ENCODE results near the gene ZBTB8OS. TPM values are rescaled to one million over a fixed set of nuclear protein-coding genes. Genes with fewer than 3 reads are reported as not detected.

The ZBTB8OS gene
- total and polyA plus RNA-seq, 12 donors = 9.7 to 83.0 (median 38.4) TPM

GRCh38 chr1:32605711-32606424 is 44.5 kb downstream of the ZBTB8OS start:
- TF ChIP-seq POLR2A (IDR thresholded peaks at IDR 0.05) (no peak), CTCF (IDR thresholded peaks at IDR 0.05) (no peak)
- no peak for DNase-seq
- WGBS, 4 donors = 94 to 98% (median 96%) methylated on average over 3 to 17 of the region's 17 CpGs
- H3K27ac ChIP-seq = no peak overlapping the region
- no peaks in the 10 kb centered on the region for H3K9me3 ChIP-seq (replicated peaks in 1 of 3)
- H3K4me3 ChIP-seq = no peak overlapping the region
- peaks cover 0 to 4% of the 10 kb centered on the region in 2 donors for H3K36me3 ChIP-seq (replicated peaks in 1 of 2)
- H3K4me1 ChIP-seq (replicated peaks in 1 of 2) = no peaks in the 10 kb centered on the region
- H3K27me3 ChIP-seq = no peaks in the 10 kb centered on the region
- intact Hi-C loops (cut with DNase I) = no loop called here

GRCh38 chr1:32600034-32600433 is 50.3 kb downstream of the ZBTB8OS start:
- Histone ChIP-seq H3K27ac (no peak overlapping the region), H3K9me3 (replicated peaks in 1 of 3) (no peaks in the 10 kb centered on the region), H3K4me1 (replicated peaks in 1 of 2) (no peaks in the 10 kb centered on the region), H3K36me3 (replicated peaks in 1 of 2) (peaks cover 0 to 4% of the 10 kb centered on the region in 2 donors), H3K4me3 (no peak overlapping the region), H3K27me3 (no peaks in the 10 kb centered on the region)
- no peak for DNase-seq
- WGBS, 4 donors = 89 to 100% (median 91%) methylated on average over 2 of the region's 2 CpGs
- TF ChIP-seq CTCF (IDR thresholded peaks at IDR 0.05) = no peak
- intact Hi-C loops (cut with DNase I) = no loop called here

- H3K27me3 ChIP-seq = no peaks in the 10 kb centered on the region
- H3K4me1 ChIP-seq (replicated peaks in 1 of 2) = no peaks in the 10 kb centered on the region
- no peak overlapping the region for H3K27ac ChIP-seq
- H3K4me3 ChIP-seq = no peak overlapping the region
- TF ChIP-seq POLR2A (IDR thresholded peaks at IDR 0.05) = no peak
- no peak for TF ChIP-seq CTCF (IDR thresholded peaks at IDR 0.05)
- intact Hi-C loops (cut with DNase I) = no loop called here
- H3K9me3 ChIP-seq (replicated peaks in 1 of 3) = no peaks in the 10 kb centered on the region
- DNase-seq = no peak
- H3K36me3 ChIP-seq (replicated peaks in 1 of 2) = no peaks in the 10 kb centered on the region
- WGBS, 4 donors = 92 to 94% (median 93%) methylated on average over 9 of the region's 9 CpGs
These were observed 57.4 kb downstream of the ZBTB8OS start for GRCh38 chr1:32592943-32593342.

GRCh38 chr1:32580348-32581017 is 69.9 kb downstream of the ZBTB8OS start:
- TF ChIP-seq POLR2A (IDR thresholded peaks at IDR 0.05) (no peak), CTCF (IDR thresholded peaks at IDR 0.05) (no peak)
- intact Hi-C loops (cut with DNase I) = no loop called here
- H3K36me3 ChIP-seq (replicated peaks in 1 of 2) = no peaks in the 10 kb centered on the region
- no peaks in the 10 kb centered on the region for H3K4me1 ChIP-seq (replicated peaks in 1 of 2)
- DNase-seq = no peak
- WGBS, 4 donors = 85 to 90% (median 88%) methylated on average over 10 of the region's 10 CpGs
- H3K27ac ChIP-seq = no peak overlapping the region
- no peak overlapping the region for H3K4me3 ChIP-seq
- H3K9me3 ChIP-seq (replicated peaks in 1 of 3) = no peaks in the 10 kb centered on the region
- H3K27me3 ChIP-seq = no peaks in the 10 kb centered on the region

Small RNA genes lying within 50 kb of the gene (small RNA-seq; reads per million reads assigned to genes)
- 0 reads per million in 2 donors for gene RF00019

Other genes starting within 250 kb of the ZBTB8OS start
- under 1 TPM in 7 of 9 donors, not detected in 2; under 0.01 to 0.89 (median 0.15) TPM for gene ZBTB8B, start 185.5 kb downstream of the ZBTB8OS start, total RNA-seq
- under 1 TPM; 0.03 to 0.09 (median 0.08) TPM for gene ZBTB8B, start 185.5 kb downstream of the ZBTB8OS start, polyA plus RNA-seq
- gene ZBTB8A, start 111.1 kb downstream of the ZBTB8OS start, total RNA-seq = 1 to 10 TPM; 3.1 to 6.5 (median 4.8) TPM
- 1 to 10 TPM; 1.3 to 8.3 (median 1.9) TPM for gene ZBTB8A, start 111.1 kb downstream of the ZBTB8OS start, polyA plus RNA-seq
- gene RBBP4, start 658 bp upstream of the ZBTB8OS start, total RNA-seq = 100 to 1,000 TPM in 8 of 9 donors, 10 to 100 TPM in 1; 99.1 to 212 (median 150) TPM
- gene RBBP4, start 658 bp upstream of the ZBTB8OS start, polyA plus RNA-seq = 100 to 1,000 TPM in 1 of 3 donors, 10 to 100 TPM in 2; 24.8 to 177 (median 35.0) TPM
- gene SYNC, start 52.2 kb upstream of the ZBTB8OS start, total RNA-seq = 10 to 100 TPM in 4 of 9 donors, 1 to 10 TPM in 5; 5.6 to 35.4 (median 7.0) TPM
- 10 to 100 TPM in 1 of 3 donors, 1 to 10 TPM in 2; 3.2 to 15.2 (median 5.8) TPM for gene SYNC, start 52.2 kb upstream of the ZBTB8OS start, polyA plus RNA-seq
- 100 to 1,000 TPM in 5 of 9 donors, 10 to 100 TPM in 4; 73.9 to 190 (median 103) TPM for gene YARS1, start 166.8 kb upstream of the ZBTB8OS start, total RNA-seq
- gene YARS1, start 166.8 kb upstream of the ZBTB8OS start, polyA plus RNA-seq = 100 to 1,000 TPM in 1 of 3 donors, 10 to 100 TPM in 2; 55.5 to 183 (median 56.1) TPM
- gene S100PBP, start 167.1 kb upstream of the ZBTB8OS start, total RNA-seq = 10 to 100 TPM; 14.0 to 50.1 (median 38.1) TPM
- 10 to 100 TPM; 14.0 to 45.9 (median 22.4) TPM for gene S100PBP, start 167.1 kb upstream of the ZBTB8OS start, polyA plus RNA-seq
- 10 to 100 TPM; 12.6 to 72.0 (median 43.2) TPM for gene FNDC5, start 220.4 kb upstream of the ZBTB8OS start, total RNA-seq
- 10 to 100 TPM; 15.8 to 67.3 (median 34.8) TPM for gene FNDC5, start 220.4 kb upstream of the ZBTB8OS start, polyA plus RNA-seq
- gene HPCA, start 235.9 kb upstream of the ZBTB8OS start, total RNA-seq = under 1 TPM in 3 of 9 donors, not detected in 6; 0.17 to 0.70 (median 0.28) TPM
- gene HPCA, start 235.9 kb upstream of the ZBTB8OS start, polyA plus RNA-seq = 1 to 10 TPM in 1 of 3 donors, under 1 TPM in 2; 0.54 to 3.1 (median 0.70) TPM